Measurements from ENCODE around the gene BSPRY. TPM values are rescaled to one million over a fixed set of nuclear protein-coding genes. Genes with fewer than 3 reads are reported as not detected.
A peak's percentile ranks its signal among the peaks of the same experiment; 100 is the strongest.

The BSPRY gene
- total RNA-seq, 2 experiments from 2014 or later: not detected

GRCh38 chr9:113345671-113346070, 3.7 kb upstream of the BSPRY start:
- no peaks in the 10 kb centered on the region for H3K9me3 Mint-ChIP-seq
- Histone ChIP-seq H3K36me3 (ENCODE audit: insufficient read depth, low read length) (no peaks in the 10 kb centered on the region), H3K4me3 (ENCODE audit: low read length) (no peak overlapping the region), H3K27ac (ENCODE audit: low read depth in 1 of 2, low read length in 2 of 2) (no peak overlapping the region), H3K9me3 (ENCODE audit: control insufficient read depth in 1 of 2, insufficient read depth in 1 of 2, low read length in 2 of 2) (no peaks in the 10 kb centered on the region), H3K27me3 (ENCODE audit: control insufficient read depth in 1 of 2, insufficient read depth in 2 of 2, low read length in 2 of 2) (peaks cover 8 to 10% of the 10 kb centered on the region in 2 experiments), H3K4me1 (ENCODE audit: insufficient read depth, low read length) (peaks cover 19% of the 10 kb centered on the region)
- TF ChIP-seq CTCF (IDR thresholded peaks at IDR 0.05): no peak
- intact Hi-C loops (cut with DNase I, micrococcal nuclease): loop anchor here in 1 of 2 experiments (10.0 kb wide), 1 partner anchor 59 kb away; the partner anchor contains the start of gene ALAD
- H3K27ac Mint-ChIP-seq: no peak overlapping the region
- H3K4me3 Mint-ChIP-seq: no peak overlapping the region
- POLR2A ChIA-PET: interaction anchor here (0.8 kb wide), 1 partner anchor 71 kb away, joined by 3 read pairs; no protein-coding TSS in a partner anchor
- peaks cover 20% of the 10 kb centered on the region for H3K4me1 Mint-ChIP-seq (ENCODE audit: low read depth)
- DNase-seq: no peak
- no peaks in the 10 kb centered on the region for H3K36me3 Mint-ChIP-seq (ENCODE audit: low read depth)
- ATAC-seq (ENCODE audit: poor library complexity): no peak
- peaks cover 24% of the 10 kb centered on the region for H3K27me3 Mint-ChIP-seq
- CTCF ChIA-PET: no interaction called here

- H3K9me3 Mint-ChIP-seq: no peaks in the 10 kb centered on the region
- H3K27me3 Mint-ChIP-seq: peaks cover 47% of the 10 kb centered on the region
- intact Hi-C loops (cut with DNase I, micrococcal nuclease): loop anchor here in 1 of 2 experiments (10.0 kb wide), 1 partner anchor 56 kb away; the partner anchor contains the start of gene ALAD
- ATAC-seq (ENCODE audit: poor library complexity) (no peak), DNase-seq (no peak)
- H3K36me3 ChIP-seq (ENCODE audit: insufficient read depth, low read length): no peaks in the 10 kb centered on the region
- ChIA-PET POLR2A (interaction anchor here (1.6 kb wide), 1 partner anchor 9 kb away, joined by 7 read pairs; the partner anchor contains the start of gene WDR31), CTCF (interaction anchor here (1.7 kb wide), 1 partner anchor 53 kb away, joined by 3 read pairs; the partner anchor contains the start of gene ALAD)
- H3K27me3 ChIP-seq (ENCODE audit: control insufficient read depth in 1 of 2, insufficient read depth in 2 of 2, low read length in 2 of 2): peaks cover 8 to 15% of the 10 kb centered on the region in 2 experiments
- no peak overlapping the region for H3K27ac Mint-ChIP-seq
- no peak overlapping the region for H3K27ac ChIP-seq (ENCODE audit: low read depth in 1 of 2, low read length in 2 of 2)
- no peaks in the 10 kb centered on the region for H3K36me3 Mint-ChIP-seq (ENCODE audit: low read depth)
- H3K9me3 ChIP-seq (ENCODE audit: control insufficient read depth in 1 of 2, insufficient read depth in 1 of 2, low read length in 2 of 2): no peaks in the 10 kb centered on the region
- H3K4me1 ChIP-seq (ENCODE audit: insufficient read depth, low read length): peaks cover 20% of the 10 kb centered on the region
- peak overlapping the region; percentile 56 for H3K4me3 Mint-ChIP-seq
- no peak for TF ChIP-seq CTCF (IDR thresholded peaks at IDR 0.05)
- no peak overlapping the region for H3K4me3 ChIP-seq (ENCODE audit: low read length)
- H3K4me1 Mint-ChIP-seq (ENCODE audit: low read depth): peaks cover 13% of the 10 kb centered on the region
Measured at GRCh38 chr9:113348437-113348836, 904 bp upstream of the BSPRY start.

GRCh38 chr9:113349066-113349444, 286 bp upstream of the BSPRY start:
- TF ChIP-seq CTCF (IDR thresholded peaks at IDR 0.05): no peak
- Mint-ChIP-seq H3K36me3 (ENCODE audit: low read depth) (no peaks in the 10 kb centered on the region), H3K27ac (no peak overlapping the region), H3K4me1 (ENCODE audit: low read depth) (peaks cover 13% of the 10 kb centered on the region), H3K27me3 (peaks cover 51% of the 10 kb centered on the region), H3K9me3 (no peaks in the 10 kb centered on the region), H3K4me3 (peak overlapping the region; percentile 81)
- Histone ChIP-seq H3K9me3 (ENCODE audit: control insufficient read depth in 1 of 2, insufficient read depth in 1 of 2, low read length in 2 of 2) (no peaks in the 10 kb centered on the region), H3K27ac (ENCODE audit: low read depth in 1 of 2, low read length in 2 of 2) (no peak overlapping the region), H3K27me3 (ENCODE audit: control insufficient read depth in 1 of 2, insufficient read depth in 2 of 2, low read length in 2 of 2) (peaks cover 8 to 15% of the 10 kb centered on the region in 2 experiments), H3K36me3 (ENCODE audit: insufficient read depth, low read length) (no peaks in the 10 kb centered on the region), H3K4me3 (ENCODE audit: low read length) (no peak overlapping the region), H3K4me1 (ENCODE audit: insufficient read depth, low read length) (peaks cover 20% of the 10 kb centered on the region)
- intact Hi-C loops (cut with DNase I, micrococcal nuclease): loop anchor here in 1 of 2 experiments (1.0 to 10.0 kb wide), 2 partner anchors 40 to 56 kb away; partner anchors contain the start of gene ALAD
- CTCF ChIA-PET: interaction anchor here (1.7 kb wide), 1 partner anchor 52 kb away, joined by 3 read pairs; the partner anchor contains the start of gene ALAD
- POLR2A ChIA-PET: interaction anchor here (1.6 kb wide), 1 partner anchor 9 kb away, joined by 7 read pairs; the partner anchor contains the start of gene WDR31
- no peak for DNase-seq
- ATAC-seq (ENCODE audit: poor library complexity): no peak
